OCI-LY7 (cell line): ENCODE measurements around the gene NOXRED1. TPM values are rescaled to one million over a fixed set of nuclear protein-coding genes. Genes with fewer than 3 reads are reported as not detected.

Experiments used
- BruUV-seq: library from RNA; stranded (reverse); fragments of 400-500 nt; replicated peaks from 2 replicates; lab custom pipeline; 2021; lab: Mats Ljungman, UMichigan
- CTCF ChIA-PET: fragments of 300-600 bp; sonication (Branson Sonifier 250); formaldehyde crosslinking; loops from one replicate; lab custom pipeline; 2022; ENCODE audit warnings: antibody characterized with exemption; ENCODE audit not compliant: unreplicated experiment; lab: Charles Lee
- POLR2A ChIA-PET: fragments of 300-600 bp; sonication (Branson Sonifier 250); formaldehyde crosslinking; loops from one replicate; lab custom pipeline; 2022; ENCODE audit warnings: antibody characterized with exemption; lab: Charles Lee
- DNase-seq: peaks from one replicate; pipeline ENCODE4 v3.0.0-alpha.2; 2015; ENCODE audit warnings: low spot score
- H2AFZ ChIP-seq: fragments of 200-600 bp; sonication (generic), shearing (Covaris generic); 2 replicates; pipeline ENCODE4 v1.6.1; 2014; ENCODE audit warnings: mild to moderate bottlenecking, antibody characterized with exemption, low read length, moderate library complexity
- H3K27ac ChIP-seq: fragments of 200-600 bp; sonication (generic); 2 replicates; pipeline ENCODE4 v1.5.1; 2014; ENCODE audit warnings: mixed run types, low read depth, mild to moderate bottlenecking, moderate library complexity, low read length, inconsistent platforms; ENCODE audit not compliant: poor library complexity, severe bottlenecking
- H3K36me3 ChIP-seq: fragments of 200-600 bp; sonication (generic); 2 replicates; pipeline ENCODE4 v1.6.1; 2014; ENCODE audit warnings: mild to moderate bottlenecking, antibody characterized with exemption, low read length, moderate library complexity, mixed read lengths; ENCODE audit not compliant: insufficient read depth
- H3K4me1 ChIP-seq: fragments of 200-600 bp; sonication (generic); 2 replicates; pipeline ENCODE4 v1.5.1; 2014; ENCODE audit warnings: mild to moderate bottlenecking, low read length; ENCODE audit not compliant: insufficient read depth, poor library complexity, severe bottlenecking
- H3K4me2 ChIP-seq: fragments of 200-600 bp; sonication (generic); 2 replicates; pipeline ENCODE4 v1.6.1; 2014; ENCODE audit warnings: mild to moderate bottlenecking, low read length
- H3K4me3 ChIP-seq: fragments of 200-600 bp; sonication (generic); 2 replicates; pipeline ENCODE4 v1.5.1; 2014; ENCODE audit warnings: mild to moderate bottlenecking, low read depth, low read length; ENCODE audit not compliant: poor library complexity, severe bottlenecking
- H3K79me2 ChIP-seq: fragments of 200-600 bp; sonication (generic); 2 replicates; pipeline ENCODE4 v1.6.1; 2016; ENCODE audit warnings: low read depth, mild to moderate bottlenecking, low read length, moderate library complexity, mixed read lengths; ENCODE audit not compliant: insufficient read depth
- H3K9me2 ChIP-seq: fragments of 200-600 bp; sonication (generic); 2 replicates; pipeline ENCODE4 v1.6.1; 2016; ENCODE audit warnings: mild to moderate bottlenecking, low read length, mixed read lengths; ENCODE audit not compliant: insufficient read depth
- H3K9me3 ChIP-seq: fragments of 200-600 bp; sonication (generic); 2 replicates; pipeline ENCODE4 v1.6.1; 2014; ENCODE audit warnings: mild to moderate bottlenecking, mixed run types, low read length, mixed read lengths
- H4K20me1 ChIP-seq: fragments of 200-600 bp; sonication (generic); 2 replicates; pipeline ENCODE4 v1.6.1; 2014; ENCODE audit warnings: mild to moderate bottlenecking, antibody characterized with exemption, low read length, moderate library complexity, mixed read lengths; ENCODE audit not compliant: insufficient read depth
- CTCF ChIP-seq: fragments of 200-600 bp; sonication (generic); conservative IDR thresholded peaks from 2 replicates; pipeline ENCODE4 v1.5.1; 2014; ENCODE audit warnings: mild to moderate bottlenecking, antibody characterized with exemption, low read length, moderate library complexity, mixed read lengths
- EZH2phosphoT487 ChIP-seq: fragments of 200-600 bp; sonication (generic); IDR thresholded peaks from 2 replicates; pipeline ENCODE4 v1.6.1; 2018; ENCODE audit warnings: low read depth, borderline replicate concordance, mild to moderate bottlenecking, mixed run types, antibody characterized with exemption, low read length, moderate library complexity, mixed read lengths
- intact Hi-C: fragments of 100-400 bp; cut with micrococcal nuclease; formaldehyde crosslinking; loops from one replicate; pipeline ENCODE4 v1.10.0; 2022; ENCODE audit not compliant: unreplicated experiment
- total RNA-seq, 2 experiments: library from RNA; depleted of rRNA in 1 of 2; stranded (reverse); fragments of >200 nt in 1 of 2; shearing (Covaris generic) in 1 of 2; gene quantifications; 2 replicates each; pipeline ENCODE4 v1.2.3, GENCODE V29; 2014 to 2022

NOXRED1 gene
- total RNA-seq, 2 experiments from 2014 or later, result 0.38 to 0.74 TPM

- BruUV-seq, result no TSS peak
- no peak overlapping the region for H3K4me3 ChIP-seq
- ChIA-PET CTCF (no interaction called here), POLR2A (interaction anchor here (0.6 kb wide), 1 partner anchor 11 kb away, joined by 3 read pairs; no protein-coding TSS in a partner anchor)
- H2AFZ ChIP-seq, result no peak overlapping the region
- no peaks in the 10 kb centered on the region for H3K9me3 ChIP-seq
- no peaks in the 10 kb centered on the region for H3K36me3 ChIP-seq
- no peaks in the 10 kb centered on the region for H3K4me1 ChIP-seq
- TF ChIP-seq EZH2phosphoT487 (no peak), CTCF (no peak)
- H4K20me1 ChIP-seq, result no peaks in the 10 kb centered on the region
- no peak for DNase-seq
- no peaks in the 10 kb centered on the region for H3K79me2 ChIP-seq
- no peaks in the 10 kb centered on the region for H3K9me2 ChIP-seq
- H3K4me2 ChIP-seq, result no peak overlapping the region
- H3K27ac ChIP-seq, result no peak overlapping the region
- intact Hi-C loops, result loop anchor here (5.0 kb wide), 1 partner anchor 47 kb away; no protein-coding TSS in a partner anchor
Observed at GRCh38 chr14:77390188-77390587, 33.1 kb downstream of the NOXRED1 start.

DNA sequence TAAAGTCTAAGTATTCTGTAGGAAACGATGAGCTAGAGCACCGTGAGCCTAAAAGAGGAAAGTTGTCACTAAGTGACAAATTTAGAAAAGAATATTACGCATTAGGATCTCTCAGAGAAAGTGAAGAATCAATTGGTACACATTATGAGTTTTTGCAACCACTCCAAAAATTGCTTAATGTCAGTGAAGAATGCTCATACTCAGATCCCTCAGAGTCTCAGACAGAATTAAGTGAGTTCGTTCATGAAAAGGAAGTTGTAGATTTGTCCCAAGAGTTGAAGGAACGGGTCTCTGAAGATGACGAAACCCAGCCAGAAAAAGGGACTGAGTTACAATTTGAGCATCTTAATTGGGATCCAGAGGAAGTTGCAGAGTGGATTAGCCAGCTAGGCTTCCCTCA, 44.6 kb downstream of the NOXRED1 start:
- Histone ChIP-seq H3K79me2 (peaks cover 29% of the 10 kb centered on the region), H4K20me1 (no peaks in the 10 kb centered on the region), H3K9me2 (no peaks in the 10 kb centered on the region), H3K9me3 (no peaks in the 10 kb centered on the region), H3K36me3 (no peaks in the 10 kb centered on the region), H3K4me3 (no peak overlapping the region), H3K27ac (no peak overlapping the region), H3K4me2 (no peak overlapping the region), H3K4me1 (peaks cover 21% of the 10 kb centered on the region), H2AFZ (no peak overlapping the region)
- CTCF ChIA-PET, result no interaction called here
- intact Hi-C loops, result loop anchor here (5.0 to 10.0 kb wide), 2 partner anchors 79 to 344 kb away; partner anchors contain the start of genes AHSA1 and VIPAS39
- POLR2A ChIA-PET, result interaction anchor here (0.6 to 1.1 kb wide), 3 partner anchors 13 to 58 kb away, joined by 3 to 6 read pairs (median 3); partner anchors contain the start of gene GSTZ1
- DNase-seq, result no peak
- no peak for TF ChIP-seq CTCF
- no peak for TF ChIP-seq EZH2phosphoT487
- no TSS peak for BruUV-seq

DNA sequence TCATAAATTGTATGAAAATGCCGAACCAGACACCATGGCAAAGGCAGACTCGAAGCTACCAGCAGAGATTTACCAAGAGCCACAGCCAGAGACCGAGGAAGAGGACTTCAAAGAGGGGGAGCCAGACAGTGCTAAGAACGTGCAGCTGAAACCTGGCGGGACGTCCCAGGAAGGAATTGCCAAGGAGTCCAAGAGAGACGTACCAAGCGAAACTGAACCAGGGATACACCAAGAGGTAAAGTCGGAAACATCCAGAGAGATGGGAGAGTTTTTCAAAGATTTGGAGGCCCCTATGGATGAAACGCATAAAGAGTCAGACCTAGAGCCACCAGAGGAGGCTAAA, 45.9 kb downstream of the NOXRED1 start:
- DNase-seq, result no peak
- BruUV-seq, result no TSS peak
- Histone ChIP-seq H4K20me1 (no peaks in the 10 kb centered on the region), H3K4me3 (peak overlapping the region; percentile 87), H3K36me3 (peaks cover 6% of the 10 kb centered on the region; the same call in 1 of the 2 replicates), H3K27ac (no peak overlapping the region), H3K4me1 (peaks cover 30% of the 10 kb centered on the region), H3K9me3 (no peaks in the 10 kb centered on the region), H3K79me2 (peaks cover 39% of the 10 kb centered on the region), H3K4me2 (peak overlapping the region; percentile 87), H3K9me2 (no peaks in the 10 kb centered on the region), H2AFZ (peak overlapping the region; percentile 80)
- TF ChIP-seq CTCF (no peak), EZH2phosphoT487 (no peak)
- intact Hi-C loops, result loop anchor here (1.0 to 10.0 kb wide), 4 partner anchors 56 to 343 kb away; partner anchors contain the start of genes AHSA1, GSTZ1 and VIPAS39
- POLR2A ChIA-PET, result interaction anchor here (0.6 to 1.3 kb wide), 5 partner anchors 18 to 362 kb away, joined by 3 to 7 read pairs (median 3); partner anchors contain the start of genes GSTZ1 and POMT2
- CTCF ChIA-PET, result interaction anchor here (1.0 kb wide), 1 partner anchor 61 kb away, joined by 3 read pairs; no protein-coding TSS in a partner anchor
